Measurements from ENCODE around the gene MED16.
"Not testable (repeated sequence)": the region's sequence is repeated elsewhere in the genome, so short reads cannot be mapped to it uniquely, and the experiment has no call there.

MED16 gene

DNA sequence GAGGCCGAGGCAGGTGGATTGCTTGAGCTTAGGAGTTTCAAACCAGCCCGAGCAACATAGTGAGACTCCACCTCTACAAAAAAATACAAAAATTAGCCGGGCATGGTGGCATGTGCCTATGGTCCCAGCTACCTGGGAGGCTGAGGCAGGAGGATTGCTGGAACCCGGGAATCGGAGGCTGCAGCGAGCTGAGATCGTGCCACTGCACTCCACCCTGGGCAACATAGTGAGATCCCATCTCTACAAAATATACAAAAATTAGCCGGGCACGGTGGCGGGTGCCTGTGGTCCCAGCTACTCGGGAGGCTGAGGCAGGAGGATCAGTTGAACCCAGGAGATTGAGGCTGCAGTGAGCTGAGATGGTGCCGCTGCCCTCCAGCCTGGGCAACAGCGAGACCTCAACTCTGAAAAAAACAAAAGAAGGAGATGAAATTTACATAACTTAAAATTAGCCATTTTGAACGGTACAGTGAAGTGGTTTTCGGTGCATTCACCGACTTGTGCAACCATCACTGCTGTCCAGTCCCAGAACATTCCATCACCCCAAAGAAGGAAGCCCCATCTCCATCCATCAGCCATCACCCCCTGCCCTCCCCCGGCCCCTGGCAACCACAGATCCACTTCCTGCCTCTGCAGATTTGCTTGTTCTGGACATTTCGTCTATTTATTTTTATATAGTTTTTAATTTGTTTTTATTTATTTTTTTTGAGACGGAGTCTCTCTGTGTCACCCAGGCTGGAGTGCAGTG lies 66.9 kb downstream of the MED16 start:
- DNase-seq, result no peak

DNA sequence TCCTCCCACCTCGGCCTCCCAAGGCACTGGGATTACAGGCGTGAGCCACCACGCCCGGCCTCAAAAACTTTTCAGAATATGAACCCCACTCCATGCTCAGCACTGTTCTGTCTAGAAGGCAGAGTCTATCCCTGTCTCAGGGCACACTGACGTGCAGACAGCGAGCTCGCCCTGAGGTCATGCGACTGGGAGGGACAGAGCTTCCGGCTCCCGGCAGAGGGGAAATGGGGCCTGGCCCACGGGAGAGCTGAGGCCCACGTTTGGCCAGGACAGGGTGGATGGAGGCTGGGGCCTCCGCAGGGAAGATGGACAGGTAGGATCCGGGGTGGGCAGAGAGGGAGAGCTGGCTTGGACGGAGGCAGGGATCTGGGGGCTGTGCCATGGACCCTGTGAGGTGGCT lies 68.1 kb downstream of the MED16 start:
- no peak for DNase-seq

DNA sequence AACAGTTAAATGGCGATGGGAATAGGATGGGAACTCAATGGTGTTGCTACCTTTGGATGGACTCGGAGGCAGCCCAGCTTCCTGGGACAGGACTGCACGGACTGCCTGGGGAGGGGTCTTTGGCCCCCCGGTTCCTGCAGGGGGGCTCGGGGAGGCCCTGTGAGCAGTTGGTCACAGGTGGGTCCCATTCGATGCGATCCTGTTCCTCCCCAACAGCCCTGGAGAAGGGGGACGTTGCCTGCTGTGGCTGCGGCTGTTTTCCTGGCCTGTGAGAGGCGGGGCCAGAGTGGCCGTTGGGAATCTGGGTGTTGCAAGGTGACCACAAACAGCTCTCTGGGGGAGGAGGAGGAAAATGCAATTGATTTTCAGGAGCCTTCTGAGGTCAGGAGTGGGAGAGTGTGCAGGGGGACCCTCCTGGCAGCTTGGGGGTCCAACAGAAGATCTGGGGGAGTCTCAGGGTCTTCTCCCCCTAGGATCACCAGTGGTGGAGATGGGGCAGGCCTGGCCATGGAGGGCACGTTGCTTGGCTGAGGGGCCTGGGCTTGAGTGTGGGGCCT lies 69.3 kb downstream of the MED16 start:
- DNase-seq, result no peak

DNA sequence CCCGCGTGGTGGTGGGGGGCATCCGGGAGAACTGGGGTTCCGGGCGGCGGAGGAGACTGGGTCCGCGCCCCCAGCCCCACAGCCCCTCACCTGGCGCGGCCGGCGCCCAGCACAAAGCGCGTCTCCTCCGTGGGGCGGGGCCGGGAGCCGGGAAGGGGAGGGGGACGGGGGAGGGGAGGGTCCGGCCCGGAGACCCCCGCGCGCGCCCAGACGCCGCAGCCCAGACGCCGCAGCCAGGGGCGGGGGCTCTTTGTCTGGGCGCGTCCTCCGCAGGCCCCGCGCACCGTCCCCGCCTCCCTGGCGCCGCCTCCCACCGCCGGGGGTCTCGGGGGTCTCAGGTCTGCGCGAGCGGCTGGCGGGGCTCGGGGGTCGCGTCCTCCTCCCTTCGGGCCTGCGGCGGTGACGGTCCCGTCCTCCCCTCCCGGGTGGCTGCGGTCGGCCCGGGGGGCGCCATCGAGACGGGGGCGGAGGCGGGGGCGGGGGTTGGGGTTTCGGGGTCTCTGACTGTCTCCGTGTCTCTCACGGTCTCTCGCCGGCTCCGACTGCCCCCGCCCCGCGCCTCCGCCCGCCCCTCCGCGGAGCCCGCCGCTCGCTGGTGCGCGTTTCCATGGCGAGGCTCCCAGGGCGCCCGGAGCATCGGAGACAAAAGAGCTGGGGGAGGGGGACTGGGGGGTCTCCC lies 71.0 kb downstream of the MED16 start, which contains the start of gene PLPPR3:
Gene PLPPR3 (minus strand): TSS at position 131 of the 679 bp plus-strand sequence. CDS start 396 bp downstream, outside the sequence.
- no peak for DNase-seq

DNA sequence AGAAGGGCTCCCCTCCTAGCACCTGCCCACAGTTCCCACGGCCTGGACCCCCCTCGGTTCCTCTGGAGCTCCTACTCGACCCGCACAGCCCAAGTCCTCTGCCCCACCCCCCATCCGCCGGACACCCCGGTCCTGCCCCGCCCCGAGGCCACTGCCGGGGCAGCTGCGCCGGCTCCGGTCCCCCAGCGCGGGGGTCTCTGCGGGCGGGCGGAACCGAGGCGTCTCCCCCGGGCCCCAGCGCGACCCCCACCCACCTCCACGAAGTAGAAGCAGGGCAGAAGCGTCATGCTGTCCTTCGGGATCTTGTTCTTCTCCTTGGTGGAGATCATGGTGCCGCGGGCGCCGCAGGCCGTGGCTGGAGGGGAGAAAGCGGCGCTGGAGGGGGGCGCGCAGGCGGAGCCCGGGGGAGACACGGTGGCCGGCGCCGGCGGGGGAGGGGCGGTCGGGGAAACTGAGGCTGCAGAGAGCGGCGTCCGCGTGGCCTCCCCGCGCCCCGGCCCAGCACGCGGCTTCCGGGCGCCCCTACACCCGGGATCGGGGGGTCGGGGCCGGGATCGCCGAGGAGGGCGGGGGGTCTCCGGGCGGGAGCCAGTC lies 71.7 kb downstream of the MED16 start:
- DNase-seq, result no peak

DNA sequence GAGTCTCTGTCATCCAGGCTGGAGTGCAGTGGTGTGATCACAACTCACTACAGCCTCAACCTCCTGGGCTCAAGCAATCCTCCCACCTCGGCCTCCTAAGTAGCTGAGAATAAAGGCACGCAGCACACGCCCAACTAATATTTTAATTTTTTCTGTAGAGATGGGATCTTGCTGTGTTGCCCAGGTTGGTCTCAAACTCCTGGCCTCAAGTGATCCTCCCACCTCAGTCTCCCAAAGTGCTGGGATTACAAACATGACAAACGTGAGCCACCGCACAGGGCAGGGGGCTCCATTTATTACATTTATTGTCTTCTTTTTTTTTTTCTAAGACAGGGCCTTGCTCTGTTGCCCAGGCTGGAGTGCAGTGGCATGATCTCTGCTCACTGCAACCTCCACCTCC lies 72.8 kb downstream of the MED16 start:
- not testable (repeated sequence) for DNase-seq
